ENCODE measurements around the gene SNX24. TPM values are rescaled to one million over a fixed set of nuclear protein-coding genes. Genes with fewer than 3 reads are reported as not detected.

The SNX24 gene
- total and polyA plus RNA-seq, 2 experiments from 2014 or later, result 18.0 to 27.5 TPM

DNA sequence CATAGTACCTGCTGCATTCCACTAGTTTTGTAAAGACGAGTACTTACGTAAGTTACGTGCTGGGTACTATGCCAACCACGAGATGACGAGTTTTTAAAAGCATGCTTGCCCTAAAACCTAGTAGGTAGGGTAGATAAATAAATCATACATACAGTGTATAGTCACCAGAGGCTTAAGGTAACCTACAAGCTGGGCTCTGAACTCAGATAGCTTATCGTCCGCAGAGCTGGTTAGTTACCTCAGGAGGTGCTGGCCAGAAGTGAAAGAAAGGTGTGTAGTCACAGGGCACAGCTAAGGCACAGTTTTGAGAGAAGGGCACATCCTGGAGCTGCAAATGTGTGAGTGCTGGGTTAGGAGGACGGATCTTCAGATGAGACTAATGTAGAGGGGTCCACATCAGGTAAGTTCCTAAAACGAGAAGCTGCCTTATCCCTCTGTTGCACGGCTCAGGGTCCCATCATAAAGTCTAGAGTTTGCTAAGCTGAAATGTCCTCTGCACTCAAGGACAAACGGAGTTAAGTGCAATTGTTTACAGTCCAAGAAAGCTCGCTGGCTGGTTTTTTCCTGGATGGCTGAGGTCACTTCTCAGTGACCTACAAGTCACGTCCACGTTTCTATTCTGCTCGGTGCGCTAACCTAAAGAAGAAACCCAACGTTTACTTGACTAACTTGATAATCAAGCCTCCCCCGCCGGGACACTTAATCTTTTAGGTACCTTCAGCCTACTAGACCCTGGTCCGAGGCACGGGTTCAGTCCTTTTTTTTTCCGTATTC, 1.1 kb upstream of the SNX24 start:
- Histone ChIP-seq H3K79me2 (replicated peaks; ENCODE audit: insufficient read depth) (peaks cover 12% of the 10 kb centered on the region; the same call in 1 of the 2 replicates), H3K36me3 (ENCODE audit: insufficient read depth) (no peaks in the 10 kb centered on the region), H2AFZ (peak overlapping the region; percentile 96), H3K4me3 (peak overlapping the region; percentile 64), H3K4me2 (peak overlapping the region; percentile 94), H3K4me1 (ENCODE audit: insufficient read depth) (peaks cover 21% of the 10 kb centered on the region), H3K27ac (ENCODE audit: low read depth) (peak overlapping the region; percentile 10; the same call in 1 of the 2 replicates), H3K9me2 (ENCODE audit: insufficient read depth) (no peaks in the 10 kb centered on the region), H4K20me1 (replicated peaks; ENCODE audit: insufficient read depth) (no peaks in the 10 kb centered on the region), H3F3A (replicated peaks; ENCODE audit: low read depth) (no peaks in the 10 kb centered on the region; the same call in 1 of the 2 replicates), H3K27me3 (ENCODE audit: insufficient read depth) (peaks cover 21% of the 10 kb centered on the region)
- peak; percentile 48 for DNase-seq (ENCODE audit: low spot score)
- Mint-ChIP-seq H3K4me1 (peaks cover 25% of the 10 kb centered on the region), H3K4me3 (peak overlapping the region; percentile 82), H3K36me3 (ENCODE audit: low read depth) (no peaks in the 10 kb centered on the region; the same call in 2 of the 3 replicates), H3K27ac (peak overlapping the region; percentile 58; the same call in 1 of the 2 replicates), H3K9me3 (no peaks in the 10 kb centered on the region; the same call in 2 of the 3 replicates), H3K27me3 (ENCODE audit: insufficient read depth, low read depth, poor library complexity) (peaks cover 24% of the 10 kb centered on the region)
- no peak for TF ChIP-seq JUNB (IDR thresholded peaks at IDR 0.05; ENCODE audit: unreplicated experiment)
- TF ChIP-seq, protein P1, sequence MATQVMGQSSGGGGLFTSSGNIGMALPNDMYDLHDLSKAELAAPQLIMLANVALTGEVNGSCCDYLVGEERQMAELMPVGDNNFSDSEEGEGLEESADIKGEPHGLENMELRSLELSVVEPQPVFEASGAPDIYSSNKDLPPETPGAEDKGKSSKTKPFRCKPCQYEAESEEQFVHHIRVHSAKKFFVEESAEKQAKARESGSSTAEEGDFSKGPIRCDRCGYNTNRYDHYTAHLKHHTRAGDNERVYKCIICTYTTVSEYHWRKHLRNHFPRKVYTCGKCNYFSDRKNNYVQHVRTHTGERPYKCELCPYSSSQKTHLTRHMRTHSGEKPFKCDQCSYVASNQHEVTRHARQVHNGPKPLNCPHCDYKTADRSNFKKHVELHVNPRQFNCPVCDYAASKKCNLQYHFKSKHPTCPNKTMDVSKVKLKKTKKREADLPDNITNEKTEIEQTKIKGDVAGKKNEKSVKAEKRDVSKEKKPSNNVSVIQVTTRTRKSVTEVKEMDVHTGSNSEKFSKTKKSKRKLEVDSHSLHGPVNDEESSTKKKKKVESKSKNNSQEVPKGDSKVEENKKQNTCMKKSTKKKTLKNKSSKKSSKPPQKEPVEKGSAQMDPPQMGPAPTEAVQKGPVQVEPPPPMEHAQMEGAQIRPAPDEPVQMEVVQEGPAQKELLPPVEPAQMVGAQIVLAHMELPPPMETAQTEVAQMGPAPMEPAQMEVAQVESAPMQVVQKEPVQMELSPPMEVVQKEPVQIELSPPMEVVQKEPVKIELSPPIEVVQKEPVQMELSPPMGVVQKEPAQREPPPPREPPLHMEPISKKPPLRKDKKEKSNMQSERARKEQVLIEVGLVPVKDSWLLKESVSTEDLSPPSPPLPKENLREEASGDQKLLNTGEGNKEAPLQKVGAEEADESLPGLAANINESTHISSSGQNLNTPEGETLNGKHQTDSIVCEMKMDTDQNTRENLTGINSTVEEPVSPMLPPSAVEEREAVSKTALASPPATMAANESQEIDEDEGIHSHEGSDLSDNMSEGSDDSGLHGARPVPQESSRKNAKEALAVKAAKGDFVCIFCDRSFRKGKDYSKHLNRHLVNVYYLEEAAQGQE (IDR thresholded peaks at IDR 0.05; ENCODE audit: unreplicated experiment), result no peak
- TF ChIP-seq NANOG (IDR thresholded peaks at IDR 0.05; ENCODE audit: borderline replicate concordance), result no peak
- TF ChIP-seq, protein P2, sequence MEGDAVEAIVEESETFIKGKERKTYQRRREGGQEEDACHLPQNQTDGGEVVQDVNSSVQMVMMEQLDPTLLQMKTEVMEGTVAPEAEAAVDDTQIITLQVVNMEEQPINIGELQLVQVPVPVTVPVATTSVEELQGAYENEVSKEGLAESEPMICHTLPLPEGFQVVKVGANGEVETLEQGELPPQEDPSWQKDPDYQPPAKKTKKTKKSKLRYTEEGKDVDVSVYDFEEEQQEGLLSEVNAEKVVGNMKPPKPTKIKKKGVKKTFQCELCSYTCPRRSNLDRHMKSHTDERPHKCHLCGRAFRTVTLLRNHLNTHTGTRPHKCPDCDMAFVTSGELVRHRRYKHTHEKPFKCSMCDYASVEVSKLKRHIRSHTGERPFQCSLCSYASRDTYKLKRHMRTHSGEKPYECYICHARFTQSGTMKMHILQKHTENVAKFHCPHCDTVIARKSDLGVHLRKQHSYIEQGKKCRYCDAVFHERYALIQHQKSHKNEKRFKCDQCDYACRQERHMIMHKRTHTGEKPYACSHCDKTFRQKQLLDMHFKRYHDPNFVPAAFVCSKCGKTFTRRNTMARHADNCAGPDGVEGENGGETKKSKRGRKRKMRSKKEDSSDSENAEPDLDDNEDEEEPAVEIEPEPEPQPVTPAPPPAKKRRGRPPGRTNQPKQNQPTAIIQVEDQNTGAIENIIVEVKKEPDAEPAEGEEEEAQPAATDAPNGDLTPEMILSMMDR (conservative IDR thresholded peaks at IDR 0.05; ENCODE audit: low read depth in 2 of 2), result no peak
- no peak for TF ChIP-seq ZNF331 (CRISPR knock-in tag; IDR thresholded peaks at IDR 0.05; ENCODE audit: low read depth)
- ATAC-seq, result no peak; the same call in 2 of the 3 replicates

DNA sequence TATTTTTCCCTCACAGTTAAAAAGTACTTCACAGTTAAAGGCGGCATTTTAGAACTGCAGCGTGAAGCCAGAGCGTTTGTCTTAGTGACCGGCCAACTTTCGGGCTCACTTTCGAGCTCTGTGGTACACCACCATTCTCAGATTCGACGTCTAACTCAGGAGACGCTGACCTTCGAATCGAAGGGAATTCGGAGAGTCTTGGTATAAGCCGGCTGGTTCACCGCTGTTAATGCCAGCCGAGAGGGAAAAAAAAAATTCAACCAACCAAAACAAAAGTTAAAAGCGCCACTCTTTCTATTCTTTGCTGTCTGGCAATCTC, 544 bp upstream of the SNX24 start:
- DNase-seq (ENCODE audit: low spot score) (no peak), ATAC-seq (peak; percentile 15)
- no peaks in the 10 kb centered on the region for H3K9me2 ChIP-seq (ENCODE audit: insufficient read depth)
- Mint-ChIP-seq H3K4me3 (peak overlapping the region; percentile 82), H3K4me1 (peaks cover 29% of the 10 kb centered on the region), H3K36me3 (ENCODE audit: low read depth) (no peaks in the 10 kb centered on the region; the same call in 2 of the 3 replicates), H3K27ac (peak overlapping the region; percentile 58; the same call in 1 of the 2 replicates), H3K27me3 (ENCODE audit: insufficient read depth, low read depth, poor library complexity) (peaks cover 24% of the 10 kb centered on the region), H3K9me3 (no peaks in the 10 kb centered on the region; the same call in 2 of the 3 replicates)
- H4K20me1 ChIP-seq (replicated peaks; ENCODE audit: insufficient read depth), result no peaks in the 10 kb centered on the region
- H2AFZ ChIP-seq, result peak overlapping the region; percentile 96
- no peaks in the 10 kb centered on the region; the same call in 1 of the 2 replicates for H3F3A ChIP-seq (replicated peaks; ENCODE audit: low read depth)
- no peaks in the 10 kb centered on the region for H3K36me3 ChIP-seq (ENCODE audit: insufficient read depth)
- peak overlapping the region; percentile 94 for H3K4me2 ChIP-seq
- peaks cover 21% of the 10 kb centered on the region for H3K27me3 ChIP-seq (ENCODE audit: insufficient read depth)
- H3K27ac ChIP-seq (ENCODE audit: low read depth), result peak overlapping the region; percentile 10; the same call in 1 of the 2 replicates
- peaks cover 26% of the 10 kb centered on the region for H3K4me1 ChIP-seq (ENCODE audit: insufficient read depth)
- H3K4me3 ChIP-seq, result peak overlapping the region; percentile 64
- peaks cover 12% of the 10 kb centered on the region; the same call in 1 of the 2 replicates for H3K79me2 ChIP-seq (replicated peaks; ENCODE audit: insufficient read depth)
- TF ChIP-seq EZH2phosphoT487 (IDR thresholded peaks at IDR 0.05; ENCODE audit: unreplicated experiment), result no peak
- TF ChIP-seq STAT1 (IDR thresholded peaks at IDR 0.05; ENCODE audit: unreplicated experiment), result no peak
- no peak for TF ChIP-seq EZH2 (IDR thresholded peaks at IDR 0.05; ENCODE audit: low read depth, unreplicated experiment)
- no peak for TF ChIP-seq JUNB (IDR thresholded peaks at IDR 0.05; ENCODE audit: unreplicated experiment)
- TF ChIP-seq, protein P2 (conservative IDR thresholded peaks at IDR 0.05; ENCODE audit: low read depth in 2 of 2), result no peak
- no peak for TF ChIP-seq ZNF331 (CRISPR knock-in tag; IDR thresholded peaks at IDR 0.05; ENCODE audit: low read depth)
- TF ChIP-seq, protein P1 (IDR thresholded peaks at IDR 0.05; ENCODE audit: unreplicated experiment), result no peak

All from GM23338 (cell line).